A673 (cell line): ENCODE data around the gene HS3ST4. TPM values are rescaled to one million over a fixed set of nuclear protein-coding genes. Genes with fewer than 3 reads are reported as not detected.

Experiments used
- BruUV-seq: library from RNA; stranded (reverse); fragments of 400-500 nt; replicated peaks from 2 replicates; lab custom pipeline; 2021; lab: Mats Ljungman, UMichigan
- CTCF ChIA-PET: fragments of 300-600 bp; sonication (Branson Sonifier 250); formaldehyde crosslinking; loops from one replicate; lab custom pipeline; 2022; ENCODE audit warnings: antibody characterized with exemption; lab: Charles Lee
- POLR2A ChIA-PET: fragments of 300-600 bp; sonication (Branson Sonifier 250); formaldehyde crosslinking; loops from one replicate; lab custom pipeline; 2022; ENCODE audit warnings: antibody characterized with exemption; ENCODE audit not compliant: low non-redundant PET; lab: Charles Lee
- DNase-seq: peaks from one replicate; pipeline ENCODE4 v3.0.0-alpha.2; 2015; ENCODE audit warnings: low spot score
- H3K27ac ChIP-seq: fragments of 200-600 bp; sonication (generic); 2 replicates; pipeline ENCODE4 v1.5.1; 2016; ENCODE audit warnings: mixed run types, low read depth, mild to moderate bottlenecking, mixed read lengths, antibody characterized with exemption, low read length; ENCODE audit not compliant: poor library complexity, severe bottlenecking
- H3K27me3 ChIP-seq: fragments of 200-600 bp; sonication (generic); replicated peaks from 2 replicates; pipeline ENCODE4 v1.6.1; 2017; ENCODE audit warnings: mixed run types, low read depth, mild to moderate bottlenecking, mixed read lengths, antibody characterized with exemption, low read length; ENCODE audit not compliant: insufficient read depth, poor library complexity
- H3K36me3 ChIP-seq: fragments of 200-600 bp; sonication (generic); 2 replicates; pipeline ENCODE4 v1.6.1; 2016; ENCODE audit warnings: mixed run types, mild to moderate bottlenecking, mixed read lengths, antibody characterized with exemption, low read length; ENCODE audit not compliant: insufficient read depth, poor library complexity, severe bottlenecking
- H3K4me1 ChIP-seq: fragments of 200-600 bp; sonication (generic); 2 replicates; pipeline ENCODE4 v1.6.1; 2017; ENCODE audit warnings: mixed run types, mild to moderate bottlenecking, mixed read lengths, antibody characterized with exemption, low read length; ENCODE audit not compliant: insufficient read depth, poor library complexity, severe bottlenecking
- H3K4me3 ChIP-seq: fragments of 200-600 bp; sonication (generic); 2 replicates; pipeline ENCODE4 v1.5.1; 2016; ENCODE audit warnings: low read depth, mixed run types, mild to moderate bottlenecking, mixed read lengths, low read length; ENCODE audit not compliant: poor library complexity, severe bottlenecking
- H3K9me3 ChIP-seq: fragments of 200-600 bp; sonication (generic); 2 replicates; pipeline ENCODE4 v1.6.1; 2016; ENCODE audit warnings: mixed run types, low read depth, mild to moderate bottlenecking, mixed read lengths, antibody characterized with exemption, low read length; ENCODE audit not compliant: poor library complexity, severe bottlenecking
- EZH2 ChIP-seq: fragments of 200-600 bp; sonication (generic); IDR thresholded peaks from 2 replicates; pipeline ENCODE4 v1.6.1; 2017; ENCODE audit warnings: borderline replicate concordance, low read depth, mild to moderate bottlenecking, mixed read lengths, antibody characterized with exemption, low read length; ENCODE audit not compliant: poor library complexity, severe bottlenecking
- intact Hi-C: fragments of 100-400 bp; cut with micrococcal nuclease; formaldehyde crosslinking; loops from one replicate; pipeline ENCODE4 v1.10.0; 2022; ENCODE audit not compliant: unreplicated experiment
- total RNA-seq: library from RNA; stranded (reverse); gene quantifications from 2 replicates; pipeline ENCODE4 v1.2.3, GENCODE V29; 2021
- TF ChIP-seq, protein P1 (sequence below): fragments of 300-800, 200-600 bp; sonication (generic); conservative IDR thresholded peaks from 2 replicates; pipeline ENCODE4 v1.5.1; 2017; ENCODE audit warnings: low read depth, mild to moderate bottlenecking, antibody characterized with exemption, low read length, moderate library complexity, mixed read lengths

HS3ST4 gene
- total RNA-seq, 1 experiment from 2014 or later, result 33.5 TPM

- intact Hi-C loops, result loop anchor here (2.0 to 5.0 kb wide), 3 partner anchors 17 to 126 kb away; partner anchors contain the start of gene HS3ST4
- Histone ChIP-seq H3K36me3 (no peaks in the 10 kb centered on the region), H3K27me3 (no peaks in the 10 kb centered on the region), H3K27ac (peak overlapping the region; percentile 73), H3K4me3 (no peak overlapping the region), H3K4me1 (peaks cover 15% of the 10 kb centered on the region), H3K9me3 (no peaks in the 10 kb centered on the region)
- ChIA-PET CTCF (no interaction called here), POLR2A (no interaction called here)
- DNase-seq, result no peak
- TF ChIP-seq, protein P1, sequence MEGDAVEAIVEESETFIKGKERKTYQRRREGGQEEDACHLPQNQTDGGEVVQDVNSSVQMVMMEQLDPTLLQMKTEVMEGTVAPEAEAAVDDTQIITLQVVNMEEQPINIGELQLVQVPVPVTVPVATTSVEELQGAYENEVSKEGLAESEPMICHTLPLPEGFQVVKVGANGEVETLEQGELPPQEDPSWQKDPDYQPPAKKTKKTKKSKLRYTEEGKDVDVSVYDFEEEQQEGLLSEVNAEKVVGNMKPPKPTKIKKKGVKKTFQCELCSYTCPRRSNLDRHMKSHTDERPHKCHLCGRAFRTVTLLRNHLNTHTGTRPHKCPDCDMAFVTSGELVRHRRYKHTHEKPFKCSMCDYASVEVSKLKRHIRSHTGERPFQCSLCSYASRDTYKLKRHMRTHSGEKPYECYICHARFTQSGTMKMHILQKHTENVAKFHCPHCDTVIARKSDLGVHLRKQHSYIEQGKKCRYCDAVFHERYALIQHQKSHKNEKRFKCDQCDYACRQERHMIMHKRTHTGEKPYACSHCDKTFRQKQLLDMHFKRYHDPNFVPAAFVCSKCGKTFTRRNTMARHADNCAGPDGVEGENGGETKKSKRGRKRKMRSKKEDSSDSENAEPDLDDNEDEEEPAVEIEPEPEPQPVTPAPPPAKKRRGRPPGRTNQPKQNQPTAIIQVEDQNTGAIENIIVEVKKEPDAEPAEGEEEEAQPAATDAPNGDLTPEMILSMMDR, result no peak
- TF ChIP-seq EZH2, result no peak
- BruUV-seq, result no TSS peak
These were observed 126.1 kb downstream of the HS3ST4 start for GRCh38 chr16:25817876-25818275.

DNA sequence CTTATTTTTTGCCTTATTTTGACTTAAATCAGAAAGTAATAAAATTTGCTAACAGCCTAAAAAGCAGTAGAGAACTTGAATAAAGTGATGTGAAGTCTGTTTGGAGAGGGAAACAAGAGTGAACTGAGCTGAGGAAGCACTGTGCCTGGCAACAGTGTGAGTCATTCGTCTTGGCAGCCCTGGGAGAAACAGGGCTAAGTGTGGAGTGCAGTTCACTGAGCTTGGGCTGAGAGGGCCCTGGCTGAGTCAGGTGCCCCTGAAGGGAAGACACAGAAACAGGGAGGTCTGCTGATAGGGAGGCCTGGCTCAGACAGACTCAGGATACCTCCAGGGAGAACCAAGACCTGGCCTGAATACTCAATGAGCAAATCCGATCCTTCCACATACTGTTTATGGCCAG lies 132.1 kb downstream of the HS3ST4 start:
- peaks cover 6% of the 10 kb centered on the region for H3K36me3 ChIP-seq
- peaks cover 6% of the 10 kb centered on the region for H3K4me1 ChIP-seq
- peak; percentile 59 for DNase-seq
- no peak for TF ChIP-seq EZH2
- TF ChIP-seq, protein P1, result no peak
- no peak overlapping the region for H3K4me3 ChIP-seq
- ChIA-PET CTCF (no interaction called here), POLR2A (no interaction called here)
- H3K9me3 ChIP-seq, result no peaks in the 10 kb centered on the region
- no peak overlapping the region for H3K27ac ChIP-seq
- H3K27me3 ChIP-seq, result no peaks in the 10 kb centered on the region
- no TSS peak for BruUV-seq
- intact Hi-C loops, result no loop called here

DNA sequence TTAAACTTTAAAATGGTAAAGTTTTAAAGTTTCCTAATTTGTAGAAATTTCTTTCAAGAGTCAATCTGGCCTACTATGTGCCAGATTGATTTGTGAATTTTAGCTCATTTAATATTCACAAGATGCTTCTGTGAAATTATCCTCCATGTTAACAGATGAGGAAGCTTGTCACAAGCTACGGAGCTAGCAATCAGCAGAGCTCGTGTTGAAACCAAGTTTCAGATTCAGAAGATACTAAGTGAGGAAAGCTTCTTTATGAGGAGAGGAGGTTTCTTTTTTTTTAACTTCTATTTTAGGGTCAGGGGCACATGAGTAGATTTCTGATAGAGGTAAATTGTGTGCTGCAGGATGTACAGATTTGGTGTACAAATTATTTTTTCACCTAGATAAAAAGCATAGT lies 135.9 kb downstream of the HS3ST4 start:
- POLR2A ChIA-PET, result no interaction called here

More for the DNA sequence above, 135.9 kb downstream of the HS3ST4 start:
- CTCF ChIA-PET, result no interaction called here
- no peaks in the 10 kb centered on the region for H3K9me3 ChIP-seq
- no peak overlapping the region for H3K27ac ChIP-seq
- TF ChIP-seq EZH2, result no peak
- TF ChIP-seq, protein P1, result no peak
- no TSS peak for BruUV-seq
- H3K36me3 ChIP-seq, result peaks cover 6% of the 10 kb centered on the region
- intact Hi-C loops, result no loop called here
- no peak overlapping the region for H3K4me3 ChIP-seq
- no peak for DNase-seq
- no peaks in the 10 kb centered on the region for H3K27me3 ChIP-seq
- peaks cover 5% of the 10 kb centered on the region for H3K4me1 ChIP-seq
